Activated T-cell treated with anti-CD3 and anti-CD28 coated beads, Interleukin-2, amount 50 U/mL, for 1 hour (primary cell): ENCODE data around the gene PRKACB.
"Not testable (repeated sequence)": the region's sequence is repeated elsewhere in the genome, so short reads cannot be mapped to it uniquely, and the experiment has no call there.

Experiments
- DNase-seq: peaks from one replicate; pipeline ENCODE4 v3.0.0-alpha.2; 2020

Gene PRKACB

DNA sequence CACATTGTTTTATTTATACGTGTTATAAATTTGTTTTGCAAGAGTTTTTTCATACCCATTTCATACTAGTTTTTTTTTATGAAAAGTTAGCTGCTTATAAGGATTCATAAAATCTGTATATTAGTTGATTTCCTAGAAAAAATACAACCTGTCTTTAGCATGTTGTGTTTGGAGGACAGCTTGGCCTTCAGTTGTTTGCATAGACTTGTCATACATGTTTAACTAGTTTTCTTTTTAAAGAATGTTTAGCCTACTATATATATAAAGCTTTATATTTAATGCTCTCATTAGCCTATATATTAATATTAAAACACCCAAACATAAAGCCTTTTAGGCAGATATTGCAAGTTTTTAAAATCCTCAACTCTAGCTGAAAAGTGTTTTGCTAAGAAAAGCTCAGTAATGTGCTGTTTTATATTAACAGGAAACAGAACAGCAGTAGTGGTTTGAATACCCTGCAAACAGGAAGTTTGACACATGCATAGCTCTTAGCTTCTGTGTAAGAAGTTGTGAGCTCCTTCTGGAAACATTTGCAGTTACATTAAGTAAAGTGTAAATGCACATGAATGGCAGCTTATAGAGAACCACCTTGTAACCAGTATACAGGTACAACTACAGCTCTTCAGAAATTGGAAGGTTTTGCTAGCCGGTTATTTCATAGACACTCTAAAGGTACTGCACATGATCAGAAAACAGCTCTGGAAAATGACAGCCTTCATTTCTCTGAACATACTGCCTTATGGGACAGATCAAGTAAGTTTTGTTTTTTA lies at the start of gene PRKACB:
Gene PRKACB, plus strand, starts transcription at position 476 of the 770 bp plus-strand sequence. Its CDS starts 91 bp downstream, at position 567.
- no peak for DNase-seq

DNA sequence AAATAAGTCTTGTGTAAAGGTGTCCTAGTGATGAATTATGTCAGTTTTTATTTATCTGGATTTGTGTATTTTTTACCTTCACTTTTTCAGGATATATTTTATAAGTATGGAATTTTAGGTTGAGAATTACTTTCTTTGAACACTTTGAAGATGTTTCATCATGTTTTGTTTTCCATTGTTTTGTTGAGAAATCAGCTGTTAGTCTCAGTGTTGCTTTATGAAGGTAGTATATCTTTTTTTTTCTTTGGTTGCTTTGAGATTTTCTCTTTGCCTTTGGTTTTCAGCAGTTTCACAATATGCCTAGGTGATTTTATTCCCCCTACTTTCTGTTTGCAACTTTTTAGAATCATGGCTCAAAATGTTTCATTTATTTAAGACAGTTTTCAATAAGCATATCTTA lies 48.8 kb upstream of the PRKACB start:
- DNase-seq = no peak

DNA sequence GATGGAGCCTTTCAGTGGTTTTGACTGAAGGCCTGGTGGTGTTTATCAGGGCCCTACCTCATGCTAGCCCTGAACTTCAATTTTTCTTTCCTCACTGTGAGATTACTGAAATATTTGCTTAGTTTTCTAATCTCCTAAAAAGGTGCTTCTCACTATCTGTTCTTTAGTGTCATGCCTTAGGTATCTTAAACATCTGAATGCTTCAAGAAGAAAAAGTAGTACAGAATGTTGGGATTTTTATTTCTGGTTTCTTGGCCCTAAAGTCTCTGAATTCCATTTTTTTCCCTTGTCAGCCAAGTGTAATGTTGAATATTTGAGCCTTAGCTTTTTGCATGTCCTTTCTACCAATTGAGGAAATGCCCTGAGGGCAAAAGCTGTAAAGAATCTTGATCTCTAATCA lies 47.9 kb upstream of the PRKACB start:
- no peak for DNase-seq

DNA sequence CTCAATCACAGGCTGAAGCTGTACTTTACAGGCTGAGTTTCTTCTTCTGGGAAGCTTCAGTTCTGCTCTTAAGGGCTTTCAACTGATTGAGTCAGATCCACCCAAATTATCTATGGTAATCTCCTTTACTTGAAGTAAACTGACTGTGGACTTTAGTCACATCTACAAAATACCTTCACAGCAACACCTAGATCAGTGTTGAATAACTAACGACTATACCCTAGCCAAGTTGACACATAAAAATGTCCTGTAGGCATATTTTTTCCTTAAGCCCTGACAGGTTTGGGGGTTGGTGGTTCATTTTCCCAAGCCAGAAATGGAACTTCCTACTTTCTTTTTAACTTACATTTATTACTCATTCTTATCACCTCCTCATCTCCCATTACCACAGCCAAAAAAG lies 42.9 kb upstream of the PRKACB start:
- DNase-seq = no peak

DNA sequence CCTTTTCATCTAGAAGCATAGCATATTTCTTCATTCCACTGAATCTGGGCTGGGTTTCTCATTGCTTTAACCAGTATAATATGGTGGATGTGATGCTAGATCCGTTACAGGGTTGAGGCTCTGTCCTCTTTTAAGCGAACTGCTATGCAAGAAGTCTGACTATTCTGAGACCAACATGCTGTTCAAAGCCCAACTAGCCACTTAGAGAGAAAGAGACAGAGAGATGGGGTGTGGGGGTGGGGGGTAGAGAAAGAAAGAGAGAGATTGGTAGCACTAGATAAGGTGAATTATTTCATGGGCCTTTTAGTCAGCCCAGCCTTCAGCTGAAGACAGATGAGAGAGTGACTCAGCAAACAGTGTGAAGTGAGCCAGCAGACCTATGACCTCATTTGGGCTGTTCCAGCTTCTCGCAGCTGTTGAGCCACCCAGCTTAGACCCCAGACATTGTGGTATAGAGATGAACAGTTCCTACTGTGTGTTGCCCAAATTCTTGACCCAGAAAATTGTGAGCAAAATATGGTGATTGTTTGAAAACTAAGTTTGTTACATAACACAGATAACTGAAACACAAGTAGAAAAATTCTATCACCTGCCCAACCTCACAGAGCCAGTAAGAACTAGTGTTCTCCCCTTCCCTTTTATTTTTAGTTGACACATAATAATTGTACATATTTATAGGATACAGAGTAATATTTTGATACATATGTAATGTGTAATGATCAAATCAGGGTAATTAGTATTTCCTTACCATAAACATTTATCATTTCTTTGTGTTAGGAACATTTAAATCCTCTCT lies 40.7 kb upstream of the PRKACB start:
- no peak for DNase-seq

DNA sequence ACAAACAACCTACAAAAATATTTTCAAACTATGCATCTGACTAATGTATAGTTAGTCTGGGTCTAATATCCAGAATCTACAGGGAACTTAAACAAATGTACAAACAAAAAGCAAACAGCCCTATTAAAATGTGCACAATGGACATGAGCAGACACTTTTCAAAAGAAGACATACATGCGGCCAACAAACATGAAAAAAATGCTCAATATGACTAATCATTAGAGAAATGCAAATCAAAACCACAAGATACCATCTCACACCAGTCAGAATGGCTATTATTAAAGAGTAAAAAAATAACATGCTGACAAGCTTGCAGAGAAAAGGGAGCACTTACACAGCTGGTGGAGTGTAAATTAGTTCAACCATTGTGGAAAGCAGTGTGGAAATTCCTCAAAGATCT lies 36.5 kb upstream of the PRKACB start:
- not testable (repeated sequence) for DNase-seq

DNA sequence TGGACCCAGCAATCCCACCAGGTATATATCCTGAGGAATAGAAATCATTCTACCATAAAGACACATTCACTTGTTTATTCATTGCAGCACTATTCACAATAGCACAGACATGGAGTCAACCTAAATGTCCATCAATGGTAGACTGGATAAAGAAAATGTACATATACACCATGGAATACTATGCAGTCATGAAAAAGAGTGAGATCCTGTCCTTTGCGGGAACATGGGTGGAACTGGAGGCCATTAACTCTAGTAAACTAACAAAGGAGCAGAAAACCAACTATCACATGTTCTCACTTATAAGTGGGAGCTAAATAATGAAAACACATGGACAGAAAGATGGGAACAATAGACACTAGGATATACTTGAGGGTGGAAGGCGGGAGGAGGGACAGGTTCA lies 36.1 kb upstream of the PRKACB start:
- no peak for DNase-seq

DNA sequence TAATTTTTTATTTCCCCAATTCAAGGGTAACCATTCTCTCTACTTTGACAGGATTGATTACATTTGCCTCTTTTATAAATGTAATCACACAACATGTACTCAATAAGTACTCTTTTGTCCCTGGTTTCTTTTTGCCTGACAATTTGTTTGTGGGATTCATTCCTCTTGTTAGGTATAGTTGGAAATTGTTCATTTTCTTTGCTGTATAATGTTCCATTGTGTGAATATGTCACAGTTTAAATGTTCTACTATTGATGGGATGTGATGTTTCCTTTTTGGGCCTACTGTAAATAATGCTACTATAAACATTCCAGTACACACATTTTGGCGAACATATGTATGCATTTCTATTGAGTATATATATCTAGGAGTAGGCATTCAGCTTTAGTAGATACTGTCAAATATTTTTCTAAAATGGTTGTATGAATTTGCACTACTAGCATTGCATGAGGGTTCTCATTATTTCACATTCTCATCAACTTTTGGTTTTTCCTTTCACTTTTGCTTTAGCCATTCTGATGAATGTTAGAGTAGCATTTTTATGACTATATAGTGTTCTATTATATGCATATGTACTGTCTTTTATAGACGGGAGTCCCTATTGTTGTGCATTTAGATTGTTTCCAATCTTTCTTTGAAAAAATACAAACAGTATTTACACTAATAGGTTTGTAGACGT lies 35.0 kb upstream of the PRKACB start:
- DNase-seq = no peak

DNA sequence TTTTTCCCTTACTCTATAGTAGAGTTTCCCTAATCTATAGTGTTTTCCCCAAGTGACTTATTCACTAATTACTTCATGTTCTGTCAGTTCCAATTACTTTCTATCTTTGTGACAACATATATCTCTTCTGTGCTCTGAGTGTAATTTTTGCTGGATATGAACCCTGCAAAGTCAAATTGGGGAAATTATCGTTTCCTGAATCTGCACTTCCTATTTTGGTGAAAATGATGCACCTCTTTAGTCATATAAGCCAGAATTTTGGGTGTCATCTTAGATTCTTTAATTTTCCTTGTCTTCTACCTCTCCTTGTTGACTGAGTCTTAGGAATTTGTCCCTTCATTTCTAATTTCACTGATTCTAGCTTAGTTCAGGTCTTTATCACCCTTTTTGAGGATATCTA lies 33.4 kb upstream of the PRKACB start:
- no peak for DNase-seq

DNA sequence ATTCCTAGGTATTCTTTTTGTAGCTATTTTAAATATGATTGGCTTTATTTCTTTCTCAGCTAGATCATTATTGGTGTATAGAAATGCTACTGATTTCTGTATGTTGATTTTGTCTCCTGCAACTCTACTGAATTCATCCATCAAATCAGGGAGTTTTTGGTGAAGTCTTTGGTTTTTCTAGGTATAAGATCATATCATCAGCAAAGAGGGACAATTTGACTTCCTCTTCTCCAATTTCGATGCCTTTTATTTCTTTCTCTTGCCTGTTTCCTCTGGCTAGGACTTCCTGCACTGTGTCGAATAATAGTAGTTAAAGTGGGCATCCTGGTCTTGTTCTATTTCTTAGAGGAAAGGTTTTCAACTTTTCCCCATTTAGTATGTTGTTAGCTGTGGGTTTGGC lies 27.5 kb upstream of the PRKACB start:
- DNase-seq = no peak

DNA sequence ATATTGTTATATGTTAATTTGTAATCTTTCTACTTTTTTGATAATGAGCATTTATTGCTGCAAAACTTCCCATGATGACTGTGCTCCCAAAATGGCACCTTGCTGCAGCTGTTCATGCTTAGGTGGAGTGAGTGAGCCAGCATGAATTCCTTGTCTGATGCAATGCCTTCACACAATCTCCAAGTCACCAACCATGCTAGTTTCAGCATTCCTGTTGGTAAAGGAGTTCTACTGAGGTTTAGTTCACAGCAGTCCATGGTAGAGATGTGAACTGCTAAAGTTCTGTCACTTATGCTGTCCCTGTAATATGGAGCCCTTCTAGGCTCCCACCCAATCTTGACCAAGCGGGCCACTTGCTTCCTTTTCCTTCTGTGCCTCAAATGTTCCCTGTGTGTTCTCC lies 26.2 kb upstream of the PRKACB start:
- DNase-seq = no peak

DNA sequence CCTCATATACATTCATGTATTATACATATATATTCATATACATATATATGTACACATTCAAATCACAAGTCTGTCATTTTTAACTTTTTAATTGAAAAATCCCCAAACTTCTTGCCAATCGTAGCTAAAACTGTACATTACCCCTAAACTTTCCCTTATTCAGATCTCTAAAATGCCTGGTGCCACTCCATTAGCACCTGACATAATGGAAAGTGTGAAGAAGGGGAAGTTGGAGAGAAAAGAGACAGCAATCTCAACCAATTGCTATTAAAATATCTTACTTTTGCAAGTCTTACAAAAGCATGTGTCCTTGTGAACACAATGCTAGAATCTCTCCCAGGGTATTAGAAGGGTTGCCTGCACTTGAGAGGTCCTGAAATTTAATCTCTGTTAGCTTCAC lies 22.7 kb upstream of the PRKACB start:
- DNase-seq = no peak

DNA sequence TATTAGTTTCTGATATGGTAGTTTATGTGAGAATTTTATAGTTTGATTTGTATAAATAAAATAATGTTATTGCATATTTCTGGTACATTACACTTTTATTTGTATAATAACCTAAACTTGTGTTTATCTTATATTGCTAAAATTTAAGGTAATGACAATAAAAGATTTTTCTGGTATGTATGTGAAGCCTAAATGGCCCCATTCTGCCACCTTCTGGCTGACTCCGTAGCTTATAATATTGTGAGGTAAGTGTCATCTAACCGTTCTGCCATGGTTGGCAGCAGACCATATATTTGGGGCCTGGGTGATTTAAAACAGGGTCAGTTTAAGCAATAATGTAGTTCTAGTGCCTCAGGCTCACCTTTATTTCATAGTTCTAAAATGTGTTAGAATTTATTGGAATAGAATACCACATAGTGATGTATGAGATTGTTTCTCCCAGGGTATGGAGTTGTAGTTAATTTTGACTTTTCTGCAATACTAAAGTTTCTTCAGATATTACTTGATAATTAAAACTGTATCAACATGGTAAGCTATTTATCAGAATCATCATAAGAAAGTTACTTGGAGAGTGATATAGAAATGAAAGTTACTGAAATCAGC lies 21.2 kb upstream of the PRKACB start:
- DNase-seq = peak; percentile 41

DNA sequence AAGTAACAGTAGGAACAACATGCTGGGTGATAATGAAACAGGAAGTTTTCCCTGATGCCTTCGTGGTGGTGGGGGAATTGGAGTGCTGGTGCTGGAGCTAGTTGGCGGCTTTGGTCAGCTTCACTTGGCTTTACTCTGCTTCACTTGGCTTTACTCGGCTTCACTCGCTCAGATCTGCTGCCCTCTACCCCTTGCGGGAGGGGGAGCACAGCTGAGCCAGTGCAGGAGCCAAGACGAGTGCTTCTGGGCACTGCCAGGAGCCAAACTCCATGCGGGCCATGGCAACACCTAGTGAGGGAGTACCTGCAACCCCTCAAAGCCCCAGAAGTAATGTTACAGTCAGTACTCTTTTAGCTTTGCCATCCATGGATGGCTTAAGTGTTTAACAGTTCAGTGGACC lies 10.6 kb upstream of the PRKACB start:
- no peak for DNase-seq

DNA sequence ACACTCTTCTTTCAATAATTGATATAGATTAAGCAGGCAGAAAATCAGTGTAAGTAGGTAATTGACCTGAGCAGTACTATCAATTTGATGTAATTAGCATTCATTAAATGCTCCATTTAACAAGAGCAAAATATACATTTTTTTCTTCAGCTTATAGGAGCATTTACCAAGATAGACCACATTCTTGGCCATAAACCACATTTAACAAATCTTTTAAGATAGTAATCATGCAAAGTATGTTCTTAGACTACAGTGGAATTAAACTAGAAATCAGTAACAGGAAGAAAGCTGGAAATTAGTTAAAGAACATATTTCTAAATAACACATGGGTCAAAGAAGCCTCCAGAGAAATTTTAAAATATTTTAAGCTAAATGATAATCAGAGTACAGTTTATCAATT lies 8.7 kb upstream of the PRKACB start:
- DNase-seq = no peak

DNA sequence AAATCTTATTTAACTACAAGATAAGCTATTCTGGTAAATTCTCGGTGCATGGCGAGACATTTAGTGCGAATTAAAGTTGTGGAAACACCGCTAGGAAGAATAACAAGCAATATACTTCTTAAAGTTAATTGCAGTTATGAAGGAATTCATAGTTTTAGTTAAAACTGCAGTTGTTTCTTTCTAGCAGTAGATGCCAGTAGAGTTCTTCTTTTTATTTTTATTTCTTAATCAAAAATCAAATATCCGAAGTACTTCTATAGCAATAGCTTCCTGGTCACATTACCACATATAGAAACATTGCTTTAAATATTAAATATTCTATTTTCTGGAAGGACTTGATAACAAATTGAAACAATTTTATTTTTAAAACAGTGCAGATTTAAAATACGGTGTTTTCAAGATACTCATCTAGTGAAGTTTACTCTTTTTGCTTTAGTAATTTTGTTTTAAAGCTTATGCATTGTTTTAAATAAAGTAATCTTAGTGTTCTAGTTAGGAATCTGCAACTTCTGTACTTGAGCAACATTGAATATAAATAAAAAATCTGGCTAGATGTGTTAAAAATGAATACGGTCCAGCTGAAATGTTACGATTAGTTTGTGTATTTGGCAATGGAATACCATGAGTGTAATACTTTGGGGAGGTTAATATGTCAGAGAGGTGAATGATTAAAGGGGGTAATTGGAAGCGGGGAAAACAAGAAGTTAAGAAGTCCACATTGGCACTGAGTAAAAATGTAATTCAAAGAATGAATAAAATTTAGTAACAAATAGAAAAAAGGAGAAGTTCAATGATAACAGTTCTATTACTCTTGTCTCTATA lies 2.7 kb upstream of the PRKACB start:
- DNase-seq = no peak

DNA sequence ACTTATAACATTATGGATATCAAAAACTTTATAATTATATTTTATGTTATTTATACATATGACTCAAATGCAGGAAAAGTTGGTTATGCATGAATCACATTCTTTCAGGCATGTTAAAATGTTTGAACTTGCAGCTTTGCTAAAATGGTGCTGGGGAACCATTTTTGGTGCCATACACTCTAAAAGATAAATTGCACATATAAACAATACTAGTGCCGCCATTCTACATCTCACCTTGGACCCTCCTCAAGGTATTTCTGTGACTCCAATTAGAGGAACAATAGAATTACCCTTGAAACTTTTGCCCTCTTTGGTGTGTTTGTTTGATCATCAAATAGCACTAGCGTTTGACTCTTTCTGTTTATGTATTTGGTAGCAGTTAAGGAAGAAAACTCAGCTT lies 997 bp downstream of the PRKACB start:
- no peak for DNase-seq

DNA sequence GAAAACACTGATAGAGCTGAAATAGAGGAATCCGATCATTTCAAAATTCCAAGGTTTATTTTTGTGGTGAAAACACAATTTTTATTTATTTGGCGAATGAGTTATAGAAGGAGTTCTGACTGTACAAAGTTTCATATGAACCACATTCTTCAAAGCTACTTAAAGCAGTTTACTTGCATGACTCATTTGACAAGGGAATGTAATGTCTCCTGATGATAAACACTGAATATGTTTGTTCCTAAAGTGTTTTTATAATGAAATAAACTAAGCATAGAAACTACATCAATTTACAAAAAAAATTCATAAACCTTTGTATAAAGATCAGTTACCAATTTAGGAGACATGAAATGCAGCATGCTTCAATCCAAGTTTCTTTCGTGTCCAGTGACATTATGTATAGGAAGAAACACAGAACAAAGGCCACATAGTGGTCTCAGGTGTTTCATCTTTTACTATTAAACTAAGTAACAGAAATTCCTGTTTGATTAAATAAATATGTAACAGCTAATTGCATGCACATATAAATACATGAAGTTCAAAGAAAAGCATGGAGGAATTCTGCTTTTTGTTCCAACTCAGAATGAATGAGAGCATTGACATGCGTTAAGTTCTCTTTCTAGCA lies 2.5 kb downstream of the PRKACB start:
- DNase-seq = no peak

DNA sequence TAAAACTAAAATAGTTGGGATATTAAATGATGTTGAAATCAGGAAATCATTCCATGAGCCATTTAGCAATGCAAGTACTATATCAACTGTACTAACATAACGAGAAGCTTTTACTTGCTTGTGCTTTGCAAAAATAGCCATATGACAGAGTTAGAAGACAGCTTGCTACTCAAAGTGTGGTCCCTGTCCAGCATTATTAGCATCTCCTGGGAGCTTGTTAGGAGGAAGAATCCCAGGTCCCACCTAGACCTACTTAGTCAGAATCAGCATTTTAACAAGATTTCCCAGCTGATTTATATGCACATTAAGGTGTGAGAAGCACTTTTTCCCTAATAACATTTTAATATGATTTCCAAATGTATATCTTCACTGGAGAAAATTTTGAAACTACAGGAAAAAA lies 4.7 kb downstream of the PRKACB start:
- no peak for DNase-seq

DNA sequence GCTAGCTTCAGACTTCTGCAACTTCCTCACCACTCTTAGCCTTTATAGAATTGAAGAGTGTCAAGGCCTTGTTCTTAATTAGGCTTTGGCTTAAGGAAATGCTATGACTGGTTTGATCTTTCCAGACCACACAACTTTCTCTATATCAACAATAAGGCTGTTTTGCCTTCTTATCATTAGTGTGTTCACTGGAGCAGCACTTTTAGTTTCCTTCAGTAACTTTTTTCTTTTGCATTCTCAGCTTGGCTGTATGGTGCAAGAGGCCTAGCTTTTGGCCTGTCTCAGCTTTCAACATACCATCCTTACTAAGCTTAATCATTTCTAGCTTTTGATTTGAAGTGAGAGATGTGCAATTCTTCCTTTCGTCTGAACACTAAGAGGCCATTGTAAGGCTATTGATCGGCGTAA lies 8.6 kb downstream of the PRKACB start:
- DNase-seq = no peak

DNA sequence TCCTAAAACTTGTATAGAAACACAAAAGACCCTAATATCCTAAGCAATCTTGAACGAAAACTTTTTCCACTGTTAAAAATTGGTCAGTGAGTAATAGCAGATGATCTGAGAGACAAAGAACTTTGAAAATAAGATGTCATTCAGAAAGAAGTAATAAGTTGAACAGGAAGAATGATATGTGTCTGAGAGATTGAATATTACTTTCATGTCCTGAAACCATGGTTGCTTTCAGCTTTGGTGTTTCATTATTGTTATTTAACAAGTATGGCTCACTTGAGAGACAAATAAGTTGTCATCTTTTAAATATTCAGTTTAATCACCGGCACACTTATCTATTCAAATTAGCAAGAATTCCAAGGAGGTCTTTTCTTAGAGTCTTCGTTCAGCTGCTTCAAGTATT lies 11.4 kb downstream of the PRKACB start:
- no peak for DNase-seq

DNA sequence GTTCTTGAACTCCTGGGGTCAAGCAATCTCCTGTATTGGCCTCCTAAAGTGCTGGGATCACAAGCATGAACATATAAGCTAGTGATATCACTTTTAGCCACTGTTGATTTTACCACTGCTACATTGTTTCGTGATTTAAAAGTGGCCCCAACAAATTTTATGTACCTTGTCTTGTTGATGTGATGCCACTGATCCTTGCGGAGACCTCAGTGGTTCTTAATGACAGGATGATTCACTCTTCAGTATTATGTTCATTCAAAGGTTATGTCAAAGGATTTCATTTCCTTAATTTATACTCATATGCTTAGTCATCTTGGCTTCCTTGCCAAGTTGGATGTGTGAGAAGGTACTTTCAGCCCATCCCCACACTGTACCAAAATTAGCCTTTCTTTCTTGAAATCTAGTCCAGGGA lies 12.1 kb downstream of the PRKACB start:
- no peak for DNase-seq
